Measurements from ENCODE around the gene CUX1. TPM values are rescaled to one million over a fixed set of nuclear protein-coding genes. Genes with fewer than 3 reads are reported as not detected.

Gene CUX1
- total RNA-seq, 3 donors from 2014 or later, result 35.1 to 54.4 (median 41.1) TPM

- no peak for TF ChIP-seq CTCF (IDR thresholded peaks at IDR 0.05)
- TF ChIP-seq POLR2AphosphoS5 (IDR thresholded peaks at IDR 0.05), result no peak
- TF ChIP-seq POLR2A (IDR thresholded peaks at IDR 0.05), result no peak
These were observed 465.3 kb downstream of the CUX1 start for GRCh38 chr7:102282465-102283362.

GRCh38 chr7:102283477-102284189, 466.2 kb downstream of the CUX1 start:
- intact Hi-C loops (cut with DNase I; ENCODE audit: low total_unique reads), result no loop called here
- H3K36me3 ChIP-seq, result no peaks in the 10 kb centered on the region

More at GRCh38 chr7:102282465-102283362, 465.3 kb downstream of the CUX1 start:
- Histone ChIP-seq H3K27ac (no peak overlapping the region), H3K4me3 (no peak overlapping the region), H3K27me3 (no peaks in the 10 kb centered on the region), H3K4me1 (no peaks in the 10 kb centered on the region), H3K9me3 (no peaks in the 10 kb centered on the region), H3K36me3 (no peaks in the 10 kb centered on the region)
- intact Hi-C loops (cut with DNase I; ENCODE audit: low total_unique reads), result no loop called here
- DNase-seq (ENCODE audit: low spot score in 2 of 2), result no peak

GRCh38 chr7:102284399-102284798, 467.0 kb downstream of the CUX1 start:
- no peaks in the 10 kb centered on the region for H3K36me3 ChIP-seq
- no peak overlapping the region for H3K4me3 ChIP-seq
- H3K27me3 ChIP-seq, result no peaks in the 10 kb centered on the region
- no peaks in the 10 kb centered on the region for H3K9me3 ChIP-seq
- intact Hi-C loops (cut with DNase I; ENCODE audit: low total_unique reads), result no loop called here
- peaks cover 0 to 4% of the 10 kb centered on the region in 2 donors for H3K4me1 ChIP-seq
- DNase-seq (ENCODE audit: low spot score in 2 of 2), result no peak
- H3K27ac ChIP-seq, result no peak overlapping the region
- no peak for TF ChIP-seq POLR2AphosphoS5 (IDR thresholded peaks at IDR 0.05)
- TF ChIP-seq POLR2A (IDR thresholded peaks at IDR 0.05), result no peak
- TF ChIP-seq CTCF (IDR thresholded peaks at IDR 0.05), result no peak

More at GRCh38 chr7:102283477-102284189, 466.2 kb downstream of the CUX1 start:
- no peaks in the 10 kb centered on the region for H3K9me3 ChIP-seq
- peaks cover 0 to 4% of the 10 kb centered on the region in 2 donors for H3K4me1 ChIP-seq
- no peak overlapping the region for H3K4me3 ChIP-seq
- no peak for DNase-seq (ENCODE audit: low spot score in 2 of 2)
- H3K27me3 ChIP-seq, result no peaks in the 10 kb centered on the region
- TF ChIP-seq POLR2AphosphoS5 (IDR thresholded peaks at IDR 0.05) (no peak), POLR2A (IDR thresholded peaks at IDR 0.05) (no peak), CTCF (IDR thresholded peaks at IDR 0.05) (no peak)
- no peak overlapping the region for H3K27ac ChIP-seq

GRCh38 chr7:102284891-102285539, 467.6 kb downstream of the CUX1 start:
- intact Hi-C loops (cut with DNase I; ENCODE audit: low total_unique reads), result no loop called here
- H3K9me3 ChIP-seq, result no peaks in the 10 kb centered on the region
- peak overlapping the region; percentile 77 to 91 (median 81) for H3K4me3 ChIP-seq
- H3K27ac ChIP-seq, result peak overlapping the region; percentile 84 to 96
- H3K27me3 ChIP-seq, result no peaks in the 10 kb centered on the region
- no peak for DNase-seq (ENCODE audit: low spot score in 2 of 2)
- H3K36me3 ChIP-seq, result no peaks in the 10 kb centered on the region
- H3K4me1 ChIP-seq, result peaks cover 0 to 4% of the 10 kb centered on the region in 2 donors
- TF ChIP-seq POLR2A (IDR thresholded peaks at IDR 0.05) (no peak), CTCF (IDR thresholded peaks at IDR 0.05) (no peak), POLR2AphosphoS5 (IDR thresholded peaks at IDR 0.05) (no peak)

Measured in breast epithelium (tissue), 4 donors.